Kidney glomerular epithelial cell (primary cell): ENCODE results near the gene PRMT3.
"Not testable (repeated sequence)": the region's sequence is repeated elsewhere in the genome, so short reads cannot be mapped to it uniquely, and the experiment has no call there.

Source experiments
- DNase-seq: peaks from one replicate; lab custom pipeline; 2025; lab: John Stamatoyannopoulos, UW

The PRMT3 gene

GRCh38 chr11:20374741-20375300 lies 12.7 kb upstream of the PRMT3 start:
- DNase-seq = peak; percentile 19

DNA sequence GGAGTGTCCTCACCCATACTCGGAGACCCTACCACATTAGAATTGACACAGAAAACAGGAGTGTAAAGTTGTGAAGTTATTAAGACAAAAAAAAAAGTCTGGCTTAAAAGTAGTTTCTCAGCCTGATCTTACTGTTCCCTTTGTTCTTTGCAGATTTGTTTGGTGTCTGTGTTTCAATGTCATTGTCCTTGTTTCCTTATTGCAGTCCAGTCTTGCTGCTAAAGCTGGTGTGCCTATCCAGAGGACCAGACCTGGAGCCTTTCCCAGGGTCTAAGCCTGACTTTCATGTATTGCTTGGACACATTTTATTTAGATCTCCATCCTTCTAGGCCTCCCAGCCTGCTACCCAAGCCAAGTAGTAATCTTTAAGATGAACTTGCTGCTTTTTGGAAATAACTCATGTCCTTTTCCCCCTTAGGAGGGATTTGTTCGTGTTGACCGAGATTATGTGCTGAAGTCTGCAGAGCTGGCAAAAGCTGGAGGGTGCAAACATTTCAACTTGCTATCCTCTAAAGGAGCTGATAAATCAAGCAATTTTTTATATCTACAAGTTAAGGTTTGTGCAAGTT lies 11.3 kb upstream of the PRMT3 start:
- no peak for DNase-seq

GRCh38 chr11:20385996-20386395 lies 1.5 kb upstream of the PRMT3 start:
- DNase-seq = not testable (repeated sequence)

GRCh38 chr11:20388096-20389055 lies 860 bp downstream of the PRMT3 start:
- DNase-seq = peak; percentile 5

GRCh38 chr11:20397281-20397680 lies 9.8 kb downstream of the PRMT3 start:
- DNase-seq = peak; percentile 60

- DNase-seq = no peak
These were observed 12.0 kb downstream of the PRMT3 start for GRCh38 chr11:20399498-20399897.

DNA sequence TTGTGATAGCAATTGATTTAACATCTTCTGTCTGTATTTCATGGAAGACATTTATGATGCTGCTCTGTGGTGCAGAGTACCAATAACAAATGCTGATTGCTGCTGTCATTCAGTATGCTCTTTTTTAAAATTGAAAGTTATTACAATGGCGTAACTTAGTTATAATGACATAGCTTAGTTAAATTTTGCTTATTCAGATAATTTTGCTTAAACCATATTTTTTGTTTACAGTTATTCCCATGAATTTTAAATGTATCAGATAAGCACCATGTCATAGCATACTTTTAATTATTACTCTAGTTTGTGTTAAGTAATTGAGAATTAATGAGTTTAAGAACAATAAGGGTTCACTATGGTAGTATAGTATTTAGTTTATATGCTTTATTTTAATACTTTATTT lies 15.5 kb downstream of the PRMT3 start:
- no peak for DNase-seq

DNA sequence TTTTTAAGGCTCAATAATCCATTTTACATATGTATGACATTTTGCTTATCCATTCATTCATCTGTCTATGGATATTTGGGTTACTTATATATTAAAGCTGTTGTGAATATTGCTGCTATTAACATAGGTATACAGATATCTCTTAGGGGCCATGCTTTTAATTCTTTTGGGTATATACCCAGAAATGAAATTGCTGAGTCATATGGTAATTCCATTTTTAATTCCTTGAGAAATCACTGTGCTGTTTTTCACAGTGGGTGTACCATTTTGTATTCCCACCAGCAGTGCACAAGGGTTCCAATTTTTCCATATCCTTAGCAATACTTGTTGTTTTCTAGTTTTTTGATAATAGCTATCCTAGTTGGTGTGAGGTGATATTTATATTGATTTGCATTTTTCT lies 19.0 kb downstream of the PRMT3 start:
- DNase-seq = no peak

DNA sequence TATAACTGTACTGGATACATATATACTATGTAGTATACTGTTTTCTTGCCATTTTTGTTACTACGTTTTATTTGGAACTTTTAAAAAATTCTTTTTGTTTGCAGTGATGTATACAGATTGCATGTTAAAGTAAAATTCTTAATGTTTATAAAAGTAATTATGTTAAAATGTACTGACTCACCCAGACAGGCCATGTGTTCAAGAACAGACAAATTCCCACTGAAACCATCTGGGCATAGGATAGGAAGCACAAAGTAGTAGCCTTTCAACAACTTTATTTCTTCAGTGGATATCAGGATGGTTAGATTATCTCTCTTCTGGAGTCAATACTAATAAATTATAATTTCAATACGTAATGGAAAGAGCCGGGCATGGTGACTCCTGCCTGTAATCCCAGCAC lies 19.8 kb downstream of the PRMT3 start:
- DNase-seq = no peak

DNA sequence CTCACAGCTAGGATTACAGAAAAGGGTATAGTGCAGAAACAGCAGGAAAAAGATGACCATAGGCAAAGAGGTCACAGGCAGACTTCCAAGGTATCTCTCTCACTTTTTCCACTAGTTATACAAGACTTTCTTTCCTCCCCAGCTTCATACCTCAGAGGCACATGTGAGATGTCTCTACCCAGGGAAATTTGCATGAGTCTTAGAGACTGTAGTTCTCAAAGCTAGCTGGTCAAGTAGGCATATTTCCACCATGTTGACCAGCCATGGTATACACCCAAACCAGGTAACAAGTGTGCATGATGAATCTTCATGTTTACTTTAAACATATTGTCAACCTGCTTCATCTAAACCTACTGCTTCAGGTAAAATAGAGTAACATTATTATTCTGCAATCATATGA lies 27.9 kb downstream of the PRMT3 start:
- no peak for DNase-seq

- no peak for DNase-seq
These were observed 30.3 kb downstream of the PRMT3 start for GRCh38 chr11:20417771-20418170.

DNA sequence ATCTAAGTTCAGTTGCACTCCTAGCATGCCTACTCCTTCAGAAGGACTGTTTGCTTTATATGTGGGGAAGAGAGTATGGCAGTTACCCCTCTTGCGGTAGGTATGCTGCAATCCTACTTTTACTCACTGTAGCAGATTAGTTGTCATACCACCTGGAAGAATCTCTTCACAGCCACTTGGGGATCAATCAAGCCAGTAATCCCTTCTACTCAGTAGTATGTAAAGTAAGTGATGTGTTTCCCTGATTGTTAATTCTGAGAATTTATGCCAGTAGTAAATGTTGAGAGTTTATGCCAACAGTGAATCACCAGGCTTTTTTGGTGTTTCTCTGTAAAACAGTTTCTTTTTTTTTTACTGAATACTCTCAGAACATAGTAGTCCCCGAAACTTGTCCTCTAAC lies 34.4 kb downstream of the PRMT3 start:
- no peak for DNase-seq

DNA sequence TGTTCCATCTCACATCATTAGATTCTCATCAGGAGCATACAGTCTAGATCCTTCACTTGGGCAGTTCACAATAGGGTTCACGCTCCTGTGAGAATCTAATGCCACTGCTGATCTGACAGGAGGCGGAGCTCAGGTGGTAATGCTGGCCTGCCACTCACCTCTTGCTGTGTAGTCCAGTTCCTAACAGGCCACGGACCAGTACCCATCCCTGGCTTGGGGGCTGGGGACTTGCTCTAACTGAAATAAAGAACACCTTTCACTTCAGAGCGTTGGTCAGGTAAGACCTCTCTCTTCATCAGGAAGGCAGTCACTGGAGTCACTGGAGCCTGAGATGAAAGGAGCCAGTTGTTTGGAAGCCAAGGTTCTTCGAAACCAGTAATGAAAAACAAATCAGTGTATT lies 41.7 kb downstream of the PRMT3 start:
- DNase-seq = no peak

GRCh38 chr11:20438637-20439036 lies 51.1 kb downstream of the PRMT3 start:
- DNase-seq = no peak

- peak; percentile 21 for DNase-seq
These were observed 56.1 kb downstream of the PRMT3 start for GRCh38 chr11:20443596-20443995.

- DNase-seq = no peak
These were observed 57.0 kb downstream of the PRMT3 start for GRCh38 chr11:20444535-20444934.

DNA sequence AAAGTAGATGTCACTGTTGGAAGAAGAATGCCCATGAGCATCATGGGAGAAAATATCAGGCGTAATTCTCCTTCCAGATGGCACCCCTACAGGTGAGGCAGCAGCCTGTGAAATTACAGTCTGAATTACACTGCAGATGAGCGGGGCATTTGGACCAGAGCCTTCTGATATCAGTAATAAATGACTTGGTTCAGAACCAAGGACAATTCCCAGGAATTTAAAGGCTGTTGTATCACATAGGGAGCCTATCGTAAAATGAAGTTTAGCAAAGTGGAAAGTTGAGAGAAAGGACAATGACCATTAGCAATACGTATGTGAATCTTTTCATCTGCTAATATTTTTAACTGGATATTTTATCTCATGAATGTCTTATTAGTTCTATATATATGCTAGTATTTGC lies 61.3 kb downstream of the PRMT3 start:
- DNase-seq = no peak

GRCh38 chr11:20450829-20451228 lies 63.3 kb downstream of the PRMT3 start:
- DNase-seq = no peak

DNA sequence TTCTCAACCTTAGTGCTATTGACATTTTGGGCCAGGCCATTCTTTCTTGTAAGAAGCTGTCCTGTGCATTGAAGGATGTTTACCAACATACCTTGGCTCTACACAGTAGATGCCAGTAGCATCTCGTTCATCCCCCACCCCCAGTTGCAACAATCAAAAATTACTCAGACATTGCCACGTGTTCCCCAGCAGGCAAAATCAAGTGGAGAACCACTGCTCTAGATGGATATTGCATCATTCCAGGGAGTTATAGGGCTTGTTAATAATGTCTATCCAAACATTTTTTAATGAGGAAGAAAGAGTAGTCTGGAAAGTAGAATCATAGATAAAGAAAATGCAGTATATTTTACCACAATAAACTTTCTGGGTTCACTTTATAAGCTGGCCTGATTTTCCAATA lies 64.1 kb downstream of the PRMT3 start:
- no peak for DNase-seq

DNA sequence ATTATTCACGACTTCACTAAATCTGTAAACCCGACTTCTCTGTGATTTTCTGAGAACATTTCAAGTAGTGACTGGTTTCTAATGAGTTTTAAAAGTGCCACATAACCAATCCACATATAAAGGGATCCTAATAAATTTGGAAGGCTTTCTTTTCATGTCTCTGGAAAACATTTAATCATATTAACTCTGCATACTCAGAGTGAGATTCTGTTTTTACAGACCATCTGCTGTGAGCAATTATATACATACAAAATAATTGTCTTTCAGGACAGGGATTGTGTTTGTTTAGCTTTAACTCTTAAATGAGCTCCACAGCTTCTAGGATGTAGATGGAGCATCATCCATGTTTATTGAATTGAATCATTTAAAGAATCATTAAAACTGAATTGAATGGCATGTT lies 65.1 kb downstream of the PRMT3 start:
- DNase-seq = no peak

DNA sequence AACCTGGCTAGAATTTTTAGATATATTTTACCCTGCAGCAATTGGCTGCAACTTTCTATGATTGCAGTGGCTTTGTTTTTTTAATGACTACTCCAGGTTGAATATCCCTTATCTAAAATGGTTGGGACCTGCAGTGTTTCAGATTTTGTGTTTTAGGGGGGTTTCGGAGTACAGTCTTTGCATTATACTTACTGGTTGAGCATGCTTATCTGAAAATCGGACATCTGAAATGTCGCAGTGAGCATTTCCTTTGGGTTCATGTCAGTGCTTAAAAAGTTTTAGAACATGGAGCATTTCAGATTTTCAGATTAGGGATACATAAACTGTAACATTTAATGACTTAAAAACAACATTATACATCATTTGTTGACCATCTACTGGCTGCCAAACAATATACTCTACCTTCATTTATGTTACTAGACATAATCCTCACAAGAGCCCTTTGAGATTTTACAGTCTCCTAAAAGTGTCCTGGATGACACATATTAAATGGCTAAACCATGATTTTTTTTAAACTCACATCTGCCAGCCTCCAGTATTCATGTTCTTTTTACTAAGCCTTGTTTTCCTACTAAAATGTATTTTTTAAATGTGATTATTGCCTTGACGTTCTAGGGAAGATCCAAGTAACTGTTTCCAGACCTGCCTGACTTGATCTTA lies 66.3 kb downstream of the PRMT3 start:
- no peak for DNase-seq

DNA sequence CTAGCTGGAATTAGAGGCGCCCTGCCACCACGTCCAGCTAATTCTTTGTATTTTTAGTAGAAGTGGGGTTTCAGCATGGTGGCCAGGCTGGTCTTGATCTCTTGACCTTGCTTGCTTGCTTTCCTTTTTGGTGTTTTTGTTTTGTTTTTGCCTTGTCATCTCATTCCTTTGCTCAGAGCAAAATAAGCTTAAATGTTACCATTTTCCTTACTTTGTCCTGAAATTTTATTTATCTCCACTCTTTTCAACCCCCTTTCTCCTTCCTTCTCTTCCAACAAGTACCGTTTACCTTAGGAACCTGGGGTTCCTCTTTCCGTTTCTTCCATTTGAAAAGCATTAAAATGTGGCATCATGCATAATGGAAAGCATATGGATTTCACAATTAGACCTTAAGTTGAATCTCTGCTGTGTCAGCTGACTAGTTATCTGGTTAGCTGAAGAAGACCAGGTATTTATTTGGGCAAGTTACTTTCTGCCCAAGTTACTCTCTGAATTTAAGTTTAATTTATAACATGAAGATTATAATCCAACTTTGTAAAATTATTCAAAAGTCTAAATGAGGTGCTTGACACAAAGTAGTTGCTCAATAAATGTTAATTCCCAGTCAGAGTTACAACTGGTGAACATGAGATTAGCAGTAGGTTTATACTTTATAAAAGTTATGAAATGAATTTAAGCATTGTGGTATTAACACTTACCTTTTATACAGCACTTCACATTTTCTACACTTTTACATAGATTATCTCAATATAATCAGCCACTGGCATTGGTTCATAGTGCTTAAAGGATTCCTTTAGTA lies 69.7 kb downstream of the PRMT3 start:
- no peak for DNase-seq
